Stomach (tissue), 9 donors: ENCODE measurements around the gene GABBR2. TPM values are rescaled to one million over a fixed set of nuclear protein-coding genes. Genes with fewer than 3 reads are reported as not detected.

ENCODE experiments used
- DNase-seq, 2 donors: peaks; one replicate each; pipeline versions ENCODE4 v3.0.0 to v3.0.0-alpha.2; 2013 to 2019
- H3K27ac ChIP-seq, 5 donors: fragments of 200-600 bp in 4 of 5; sonication (generic) in 4 of 5; one replicate each; pipeline ENCODE4 v1.5.1; 2013 to 2019; ENCODE audit warnings: mild to moderate bottlenecking in 1 of 5, moderate library complexity in 1 of 5
- H3K27me3 ChIP-seq, 3 donors: fragments of 200-600 bp; sonication (generic); one replicate each; pipeline ENCODE4 v1.5.1; 2017 to 2019; ENCODE audit warnings: mixed run types in 1 of 3
- H3K36me3 ChIP-seq, 4 donors: fragments of 200-600 bp; sonication (generic); 1 replicate in 3 of 4; 2 replicates in 1 of 4; pipeline ENCODE4 v1.5.1; 2016 to 2019
- H3K4me1 ChIP-seq, 4 donors: fragments of 200-600 bp; sonication (generic); one replicate each; pipeline ENCODE4 v1.5.1; 2016 to 2019
- H3K4me3 ChIP-seq, 4 donors: fragments of 200-600 bp; sonication (generic) in 3 of 4; one replicate each; pipeline ENCODE4 v1.5.1; 2016 to 2019; ENCODE audit warnings: mild to moderate bottlenecking in 1 of 4
- H3K9me3 ChIP-seq, 4 donors: fragments of 200-600 bp; sonication (generic); one replicate each; pipeline ENCODE4 v1.5.1; 2016 to 2019
- EP300 ChIP-seq: sonication (generic); formaldehyde crosslinking; IDR thresholded peaks from one replicate; pipeline ENCODE4 v1.6.1; 2017; ENCODE audit warnings: antibody characterized with exemption
- POLR2A ChIP-seq, 4 donors: fragments of 450-650 bp; IDR thresholded peaks; one replicate each; pipeline ENCODE4 v1.6.1; 2016; ENCODE audit warnings: antibody characterized with exemption in 4 of 4, control low read depth in 2 of 4, mild to moderate bottlenecking in 1 of 4, moderate library complexity in 1 of 4
- POLR2AphosphoS5 ChIP-seq, 3 donors: sonication (generic); formaldehyde crosslinking; IDR thresholded peaks; one replicate each; pipeline ENCODE4 v1.6.1; 2016; ENCODE audit warnings: antibody characterized with exemption in 3 of 3
- WGBS, 5 donors: extraction: QIAGEN DNeasy Blood & Tissue Kit in 3 of 5; methylation state at CpG; one replicate each; pipeline versions ENCODE4 v1.1.5 to v1.1.7; 2013 to 2018; 5-methylcytosine and 5-hydroxymethylcytosine counted together
- intact Hi-C: fragments of 100-400 bp; cut with DNase I; formaldehyde crosslinking; loops from one replicate; pipeline ENCODE4 v1.15.1; 2023; ENCODE audit warnings: low total_unique reads
- polyA plus RNA-seq, 3 donors: library from polyadenylated mRNA; stranded (reverse); fragments of 200-250 nt; gene quantifications; one replicate each; pipeline ENCODE4 v1.2.3, GENCODE V29; 2013
- total RNA-seq, 5 donors: library from RNA; depleted of rRNA; stranded (reverse); fragments of >200 nt; gene quantifications; one replicate each; pipeline versions ENCODE4 v1.1.0 to v1.2.3, GENCODE V29; 2014 to 2016
- TF ChIP-seq, protein P1 (sequence below), 7 experiments: fragments of 450-650 bp in 4 of 7; fragments of 200-600 bp in 3 of 7; sonication (generic) in 3 of 7; IDR thresholded peaks; one replicate each; pipeline ENCODE4 v1.5.1; 2016 to 2019; ENCODE audit warnings: antibody characterized with exemption in 7 of 7, control low read depth in 2 of 7, mild to moderate bottlenecking in 1 of 7
- donor health status: healthy with polysubstance abuse.
- donor health status: Bipolar disorder and iron deficiency.
- donor health status: healthy.

Gene GABBR2
- total and polyA plus RNA-seq, 8 donors = 0.06 to 0.55 (median 0.08) TPM; not detected in 5

DNA sequence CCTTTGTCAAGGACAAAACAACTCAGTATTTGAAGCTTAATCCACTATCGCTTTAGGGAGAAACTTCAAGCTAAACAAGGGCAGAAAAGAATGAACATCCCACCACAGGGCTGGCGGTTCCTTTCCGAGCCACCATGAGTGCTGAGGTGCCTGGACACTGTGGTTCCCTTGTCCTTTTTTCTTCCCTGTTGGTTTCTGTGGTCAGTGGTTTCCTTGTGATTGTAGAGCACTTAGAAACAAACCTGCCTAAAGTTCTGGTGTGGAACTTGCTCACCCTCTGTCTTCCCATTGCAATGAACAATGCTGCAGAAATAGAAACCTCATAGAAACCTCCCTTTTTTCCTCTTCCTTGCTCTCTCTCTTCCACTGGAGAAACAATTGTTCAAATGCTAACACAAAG is 373.9 kb downstream of the GABBR2 start:
- no peak for DNase-seq
- Histone ChIP-seq H3K36me3 (no peaks in the 10 kb centered on the region), H3K9me3 (peaks cover 0 to 7% (median 0%) of the 10 kb centered on the region in 4 donors), H3K4me1 (no peaks in the 10 kb centered on the region), H3K4me3 (no peak overlapping the region), H3K27ac (no peak overlapping the region), H3K27me3 (peaks cover 0 to 8% (median 0%) of the 10 kb centered on the region in 3 donors)
- 79 to 93% (median 85%) methylated on average over 3 of the region's 3 CpGs for WGBS, 5 donors
- no peak for TF ChIP-seq EP300
- TF ChIP-seq POLR2AphosphoS5 (IDR thresholded peaks at IDR 0.05) = no peak
- TF ChIP-seq, protein P1, sequence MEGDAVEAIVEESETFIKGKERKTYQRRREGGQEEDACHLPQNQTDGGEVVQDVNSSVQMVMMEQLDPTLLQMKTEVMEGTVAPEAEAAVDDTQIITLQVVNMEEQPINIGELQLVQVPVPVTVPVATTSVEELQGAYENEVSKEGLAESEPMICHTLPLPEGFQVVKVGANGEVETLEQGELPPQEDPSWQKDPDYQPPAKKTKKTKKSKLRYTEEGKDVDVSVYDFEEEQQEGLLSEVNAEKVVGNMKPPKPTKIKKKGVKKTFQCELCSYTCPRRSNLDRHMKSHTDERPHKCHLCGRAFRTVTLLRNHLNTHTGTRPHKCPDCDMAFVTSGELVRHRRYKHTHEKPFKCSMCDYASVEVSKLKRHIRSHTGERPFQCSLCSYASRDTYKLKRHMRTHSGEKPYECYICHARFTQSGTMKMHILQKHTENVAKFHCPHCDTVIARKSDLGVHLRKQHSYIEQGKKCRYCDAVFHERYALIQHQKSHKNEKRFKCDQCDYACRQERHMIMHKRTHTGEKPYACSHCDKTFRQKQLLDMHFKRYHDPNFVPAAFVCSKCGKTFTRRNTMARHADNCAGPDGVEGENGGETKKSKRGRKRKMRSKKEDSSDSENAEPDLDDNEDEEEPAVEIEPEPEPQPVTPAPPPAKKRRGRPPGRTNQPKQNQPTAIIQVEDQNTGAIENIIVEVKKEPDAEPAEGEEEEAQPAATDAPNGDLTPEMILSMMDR (IDR thresholded peaks at IDR 0.05) = no peak
- no peak for TF ChIP-seq POLR2A (IDR thresholded peaks at IDR 0.05)
- intact Hi-C loops = no loop called here

DNA sequence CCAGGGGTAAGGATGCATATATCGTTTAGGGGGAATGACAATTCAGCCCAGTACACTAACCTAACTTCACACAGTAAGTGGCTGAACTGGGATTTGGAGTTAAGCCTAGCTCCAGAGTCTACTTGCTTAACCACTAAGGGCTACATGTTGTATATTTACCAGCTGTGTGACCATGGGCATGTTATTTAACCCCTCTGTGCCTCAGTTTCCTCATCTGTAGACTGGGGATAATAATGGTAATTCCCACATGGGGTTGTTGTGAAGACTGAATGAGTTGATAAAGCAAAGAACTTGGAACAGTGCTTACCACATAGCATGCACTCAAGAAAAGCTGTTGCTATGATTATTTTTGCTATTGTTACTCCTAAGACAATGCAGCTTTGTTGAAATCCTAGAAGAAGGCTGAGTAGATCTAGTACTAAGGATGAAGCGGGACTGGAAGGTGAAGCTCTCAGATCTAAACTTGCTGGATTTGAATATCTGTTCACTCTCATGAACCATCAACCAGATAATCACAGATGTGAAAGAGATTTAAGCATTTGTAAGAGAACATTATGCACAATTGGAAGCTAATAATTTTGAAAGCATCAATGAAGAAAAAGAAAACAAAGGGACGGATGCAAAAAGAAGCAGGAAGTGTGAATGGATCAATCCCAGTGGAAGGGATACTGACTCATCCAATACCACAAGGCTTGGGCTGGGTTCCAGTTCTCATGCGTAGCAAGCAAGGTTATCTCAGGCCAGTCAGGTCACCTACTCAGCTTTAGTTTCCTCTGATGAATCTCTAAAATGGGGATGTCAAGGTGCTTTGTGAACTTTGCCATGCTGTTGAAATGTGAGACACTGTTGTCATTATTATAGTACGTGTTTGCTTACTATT is 374.8 kb downstream of the GABBR2 start:
- Histone ChIP-seq H3K27ac (no peak overlapping the region), H3K4me1 (no peaks in the 10 kb centered on the region), H3K4me3 (no peak overlapping the region), H3K27me3 (peaks cover 0 to 8% (median 0%) of the 10 kb centered on the region in 3 donors), H3K36me3 (no peaks in the 10 kb centered on the region), H3K9me3 (peaks cover 0 to 5% (median 0%) of the 10 kb centered on the region in 4 donors)
- no peak for TF ChIP-seq EP300
- TF ChIP-seq POLR2AphosphoS5 (IDR thresholded peaks at IDR 0.05) = no peak
- TF ChIP-seq, protein P1 (IDR thresholded peaks at IDR 0.05) = no peak
- no peak for TF ChIP-seq POLR2A (IDR thresholded peaks at IDR 0.05)
- DNase-seq = no peak
- 62 to 68% (median 65%) methylated on average over 5 of the region's 5 CpGs for WGBS, 5 donors
- intact Hi-C loops = no loop called here

DNA sequence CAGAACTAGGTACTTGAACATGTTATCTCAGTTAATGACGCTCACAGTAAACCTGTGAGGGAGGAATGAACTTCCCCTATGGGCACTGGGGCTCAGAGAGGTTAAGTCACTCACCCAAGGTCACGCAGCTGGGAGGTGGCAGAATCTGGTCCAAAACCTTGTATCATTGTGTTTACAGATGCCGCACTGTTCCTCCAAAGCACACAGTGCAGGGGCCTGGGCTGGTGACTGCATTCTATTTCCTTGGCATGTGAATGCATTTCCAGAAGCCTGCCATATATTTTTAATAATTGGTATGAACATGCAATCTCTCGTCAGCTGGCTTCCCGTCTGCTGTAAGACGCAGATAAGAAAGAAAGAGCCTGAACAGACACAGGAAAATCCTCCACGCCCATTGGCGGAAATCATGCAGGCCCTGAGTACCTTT is 376.3 kb downstream of the GABBR2 start:
- intact Hi-C loops = no loop called here
- no peak for DNase-seq
- no peaks in the 10 kb centered on the region for H3K36me3 ChIP-seq
- WGBS, 5 donors = 57 to 71% (median 61%) methylated on average over 8 of the region's 8 CpGs
- no peak overlapping the region for H3K27ac ChIP-seq
- peaks cover 0 to under 1% (median 0%) of the 10 kb centered on the region in 4 donors for H3K9me3 ChIP-seq
- no peak for TF ChIP-seq POLR2AphosphoS5 (IDR thresholded peaks at IDR 0.05)
- no peak for TF ChIP-seq POLR2A (IDR thresholded peaks at IDR 0.05)
- TF ChIP-seq, protein P1 (IDR thresholded peaks at IDR 0.05) = no peak
- TF ChIP-seq EP300 = no peak
- peaks cover 0 to 8% (median 0%) of the 10 kb centered on the region in 3 donors for H3K27me3 ChIP-seq
- no peaks in the 10 kb centered on the region for H3K4me1 ChIP-seq
- H3K4me3 ChIP-seq = no peak overlapping the region

DNA sequence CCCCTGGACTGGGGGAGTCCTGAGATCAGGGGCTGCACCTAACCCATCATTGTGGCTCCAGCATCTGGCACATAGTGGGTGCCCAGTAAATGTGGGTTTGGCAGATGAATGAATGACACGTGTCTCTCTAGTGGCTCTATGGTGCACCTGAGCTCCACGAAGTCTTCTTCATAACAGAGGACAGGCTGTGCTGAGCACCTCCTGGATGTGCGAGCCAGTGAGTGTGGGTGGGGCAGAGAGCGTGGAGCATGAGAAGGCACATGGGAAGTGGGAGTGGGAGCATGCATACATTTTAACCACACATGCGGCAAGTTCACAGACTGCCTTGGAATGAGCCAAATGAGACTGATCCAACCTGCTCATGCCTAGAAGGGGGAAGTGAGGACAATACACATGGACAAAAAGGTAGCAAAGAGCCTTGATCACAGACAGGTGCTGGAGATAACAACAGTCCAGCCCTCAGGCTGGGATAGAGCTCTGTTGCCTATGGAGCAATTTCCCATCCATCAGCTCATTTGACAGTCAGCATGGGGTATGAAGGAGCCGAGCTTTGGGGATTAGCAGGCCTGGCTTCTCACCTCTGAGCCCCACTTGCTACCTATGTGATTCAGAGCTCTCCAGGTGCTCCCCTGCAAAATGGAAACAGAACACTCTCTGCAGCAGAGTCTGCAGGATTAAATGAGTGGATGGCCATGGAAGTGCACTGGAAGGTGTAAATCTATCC is 377.0 kb downstream of the GABBR2 start:
- no peak overlapping the region for H3K27ac ChIP-seq

More for the DNA sequence above, 377.0 kb downstream of the GABBR2 start:
- intact Hi-C loops = no loop called here
- Histone ChIP-seq H3K4me1 (no peaks in the 10 kb centered on the region), H3K4me3 (no peak overlapping the region), H3K27me3 (peaks cover 0 to 8% (median 0%) of the 10 kb centered on the region in 3 donors), H3K36me3 (no peaks in the 10 kb centered on the region), H3K9me3 (no peaks in the 10 kb centered on the region)
- no peak for TF ChIP-seq EP300
- no peak for TF ChIP-seq POLR2A (IDR thresholded peaks at IDR 0.05)
- TF ChIP-seq, protein P1 (IDR thresholded peaks at IDR 0.05) = no peak
- TF ChIP-seq POLR2AphosphoS5 (IDR thresholded peaks at IDR 0.05) = no peak
- WGBS, 5 donors = 62 to 74% (median 66%) methylated on average over 6 of the region's 6 CpGs
- DNase-seq = no peak
